B cell (primary cell): ENCODE measurements around the gene TBXT.

Experiments
- CTCF ChIP-seq: fragments of 200-600 bp; IDR thresholded peaks from one replicate; pipeline ENCODE4 v1.8.0; 2022; ENCODE audit warnings: antibody characterized with exemption, mild to moderate bottlenecking
- EZH2 ChIP-seq: IDR thresholded peaks from 2 replicates; pipeline ENCODE4 v1.6.1; 2012; ENCODE audit warnings: borderline replicate concordance, low read depth, mild to moderate bottlenecking, moderate library complexity, low read length; ENCODE audit not compliant: insufficient read depth, poor library complexity, severe bottlenecking

DNA sequence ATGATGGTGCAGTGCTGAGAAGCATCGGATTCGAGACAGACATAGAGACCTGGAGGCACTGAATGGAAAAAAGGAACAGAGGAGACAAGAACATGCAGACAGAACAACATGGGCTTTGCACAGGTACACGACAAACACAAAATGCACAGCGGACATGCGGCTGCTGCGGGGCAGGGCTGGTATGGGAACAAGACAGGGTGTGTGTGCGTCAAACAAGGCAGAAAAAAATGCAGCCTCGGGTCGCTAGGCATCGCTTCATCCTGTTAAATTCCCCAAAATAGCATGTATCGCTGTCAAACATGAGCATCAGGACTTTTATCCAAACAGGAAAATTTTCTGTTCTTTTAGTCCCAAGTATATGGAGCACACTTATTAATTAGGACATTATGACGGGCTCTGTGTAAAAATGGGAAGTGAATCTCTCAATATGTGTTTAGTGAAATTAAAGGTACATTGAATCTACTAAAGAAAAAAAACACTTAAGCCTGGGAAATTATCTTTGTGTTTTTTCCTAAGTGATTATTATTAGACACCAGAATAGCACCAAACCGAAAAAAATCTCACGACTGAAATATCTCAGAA lies 36.1 kb upstream of the TBXT start:
- TF ChIP-seq CTCF = no peak
- no peak for TF ChIP-seq EZH2
